SK-N-SH (cell line): Measurements from ENCODE around the gene SLC23A1. TPM values are rescaled to one million over a fixed set of nuclear protein-coding genes. Genes with fewer than 3 reads are reported as not detected.

Experiments
- CTCF ChIA-PET: fragments of 300-600, 350-600 bp; formaldehyde crosslinking; extraction: SDS; loops from one replicate; lab custom pipeline; 2021; lab: Yijun Ruan, JAX
- POLR2A ChIA-PET: fragments of 350-600 bp; sonication (Branson Sonifier 250); formaldehyde crosslinking; extraction: SDS; loops from one replicate; lab custom pipeline; 2020; ENCODE audit warnings: antibody characterized with exemption, inconsistent platforms; lab: Yijun Ruan, JAX
- DNase-seq: peaks from one replicate; pipeline ENCODE4 v3.0.0; 2012
- H2AFZ ChIP-seq: fragments of 200-600 bp; sonication (generic); 2 replicates; pipeline ENCODE4 v1.8.1; 2016; ENCODE audit warnings: antibody characterized with exemption, mild to moderate bottlenecking, low read depth
- H3F3A ChIP-seq: fragments of 200-600 bp; sonication (generic); replicated peaks from 2 replicates; pipeline ENCODE3; 2016; ENCODE audit warnings: antibody characterized with exemption, mild to moderate bottlenecking; ENCODE audit not compliant: insufficient read depth
- H3K27ac ChIP-seq, 2 experiments: fragments of 200-500 bp in 1 of 2; fragments of 200-600 bp in 1 of 2; sonication (Bioruptor generic) in 1 of 2; sonication (generic), shearing (Covaris generic) in 1 of 2; 2 replicates each; pipeline versions ENCODE4 v1.5.1 to v1.6.1; 2014 to 2016; ENCODE audit warnings: low read depth in 2 of 2, inconsistent platforms in 1 of 2, low read length in 1 of 2, mild to moderate bottlenecking in 1 of 2, mixed read lengths in 1 of 2
- H3K27me3 ChIP-seq: fragments of 200-600 bp; sonication (generic), shearing (Covaris generic); 2 replicates; pipeline ENCODE4 v1.6.1; 2016; ENCODE audit warnings: mixed run types; ENCODE audit not compliant: insufficient read depth
- H3K36me3 ChIP-seq, 2 experiments: fragments of 200-500 bp in 1 of 2; fragments of 200-600 bp in 1 of 2; sonication (Bioruptor generic) in 1 of 2; sonication (generic) in 1 of 2; replicated peaks in 1 of 2; 2 replicates each; pipeline versions ENCODE3 to v1.5.1; 2014 to 2016; ENCODE audit warnings: low read length in 1 of 2, mild to moderate bottlenecking in 1 of 2; ENCODE audit not compliant: insufficient read depth in 2 of 2, control insufficient read depth in 1 of 2
- H3K4me1 ChIP-seq, 2 experiments: fragments of 200-500 bp in 1 of 2; fragments of 200-600 bp in 1 of 2; sonication (Bioruptor generic) in 1 of 2; sonication (generic), shearing (Covaris generic) in 1 of 2; 2 replicates each; pipeline versions ENCODE4 v1.5.1 to v1.6.1; 2014 to 2016; ENCODE audit warnings: low read depth in 1 of 2, low read length in 1 of 2, mixed run types in 1 of 2; ENCODE audit not compliant: insufficient read depth in 2 of 2, control insufficient read depth in 1 of 2
- H3K4me2 ChIP-seq: fragments of 200-600 bp; sonication (generic), shearing (Covaris generic); 2 replicates; pipeline ENCODE4 v1.6.1; 2017; ENCODE audit warnings: mixed run types
- H3K4me3 ChIP-seq, 2 experiments: fragments of 200-500 bp in 1 of 2; fragments of 200-600 bp in 1 of 2; sonication (Bioruptor generic) in 1 of 2; sonication (generic), shearing (Covaris generic) in 1 of 2; 2 replicates each; pipeline versions ENCODE4 v1.5.1 to v1.8.1; 2014 to 2016; ENCODE audit warnings: low read depth in 2 of 2, inconsistent platforms in 1 of 2, low read length in 1 of 2, mild to moderate bottlenecking in 1 of 2, mixed read lengths in 1 of 2, moderate library complexity in 1 of 2
- H3K79me2 ChIP-seq: fragments of 200-600 bp; sonication (generic); 2 replicates; pipeline ENCODE4 v1.8.1; 2017; ENCODE audit warnings: mild to moderate bottlenecking; ENCODE audit not compliant: insufficient read depth
- H3K9ac ChIP-seq: fragments of 200-600 bp; sonication (generic); 2 replicates; pipeline ENCODE4 v1.6.1; 2017; ENCODE audit warnings: mixed run types
- H3K9me2 ChIP-seq: fragments of 200-600 bp; sonication (generic); 2 replicates; pipeline ENCODE4 v1.6.1; 2017; ENCODE audit warnings: mixed run types
- H3K9me3 ChIP-seq: fragments of 200-600 bp; sonication (generic); 2 replicates; pipeline ENCODE4 v1.6.1; 2017; ENCODE audit warnings: mixed run types, mild to moderate bottlenecking, moderate library complexity
- H4K20me1 ChIP-seq: fragments of 200-600 bp; sonication (generic); 2 replicates; pipeline ENCODE4 v1.6.1; 2017; ENCODE audit warnings: mild to moderate bottlenecking, mixed run types; ENCODE audit not compliant: insufficient read depth
- FOSL2 ChIP-seq: IDR thresholded peaks from 2 replicates; pipeline ENCODE4 v1.4.0; 2012; ENCODE audit warnings: low read depth, mild to moderate bottlenecking, moderate library complexity, borderline replicate concordance
- IRF3 ChIP-seq: fragments of 150-350 bp; IDR thresholded peaks from 2 replicates; pipeline ENCODE4 v1.6.1; 2016; ENCODE audit warnings: mild to moderate bottlenecking, low read depth, low read length
- MEF2A ChIP-seq: IDR thresholded peaks from 2 replicates; pipeline ENCODE4 v1.4.0; 2012; ENCODE audit warnings: low read depth, borderline replicate concordance
- MXI1 ChIP-seq: IDR thresholded peaks from 2 replicates; pipeline ENCODE4 v1.6.1; 2012; ENCODE audit warnings: mild to moderate bottlenecking, low read depth, low read length, improper control_type of control experiment
- POLR2AphosphoS5 ChIP-seq: IDR thresholded peaks from 2 replicates; pipeline ENCODE4 v1.6.1; 2012; ENCODE audit warnings: low read depth, low read length
- RAD21 ChIP-seq: IDR thresholded peaks from 2 replicates; pipeline ENCODE4 v1.6.1; 2012; ENCODE audit warnings: mild to moderate bottlenecking, low read length
- RCOR1 ChIP-seq: fragments of 150-350 bp; IDR thresholded peaks from 2 replicates; pipeline ENCODE4 v1.6.1; 2017; ENCODE audit warnings: antibody characterized with exemption, low read length
- REST ChIP-seq: IDR thresholded peaks from 2 replicates; pipeline ENCODE4 v1.6.1; 2012; ENCODE audit warnings: mild to moderate bottlenecking, low read depth, low read length, moderate library complexity
- RXRA ChIP-seq: IDR thresholded peaks from 2 replicates; pipeline ENCODE4 v1.4.0; 2012; ENCODE audit warnings: low read depth, mild to moderate bottlenecking, borderline replicate concordance
- SMC3 ChIP-seq: IDR thresholded peaks from 2 replicates; pipeline ENCODE4 v1.6.1; 2012; ENCODE audit warnings: low read depth, low read length, improper control_type of control experiment
- TAF1 ChIP-seq: IDR thresholded peaks from 2 replicates; pipeline ENCODE4 v1.6.1; 2012; ENCODE audit warnings: low read depth, mild to moderate bottlenecking, low read length, moderate library complexity, borderline replicate concordance
- TEAD4 ChIP-seq: IDR thresholded peaks from 2 replicates; pipeline ENCODE4 v1.4.0; 2012; ENCODE audit warnings: mild to moderate bottlenecking, borderline replicate concordance; ENCODE audit not compliant: insufficient read depth
- USF1 ChIP-seq: IDR thresholded peaks from 2 replicates; pipeline ENCODE4 v1.4.0; 2012; ENCODE audit warnings: low read depth, borderline replicate concordance
- WGBS: methylation state at CpG from one replicate; pipeline ENCODE4 v1.1.6; 2017; ENCODE audit warnings: low lambda C conversion rate; 5-methylcytosine and 5-hydroxymethylcytosine counted together
- polyA plus RNA-seq, 3 experiments: library from polyadenylated mRNA; depleted of rRNA; stranded (reverse); fragments of >200 nt; gene quantifications; 2 replicates each; pipeline ENCODE4 v1.2.3, GENCODE V29; 2012
- TF ChIP-seq, protein P1 (sequence below): IDR thresholded peaks from 2 replicates; pipeline ENCODE4 v1.4.0; 2012; ENCODE audit warnings: low read depth, borderline replicate concordance

Gene SLC23A1
- polyA plus RNA-seq, 1 of the 3 experiments (the other 2 are of a cell fraction), result not detected

- Histone ChIP-seq H3K79me2 (peaks cover 79% of the 10 kb centered on the region), H3K27me3 (no peaks in the 10 kb centered on the region), H3K9ac (no peak overlapping the region)
- no peak for DNase-seq
- TF ChIP-seq TEAD4 (no peak), IRF3 (no peak), USF1 (no peak), RAD21 (no peak), FOSL2 (no peak), TAF1 (no peak), POLR2AphosphoS5 (no peak), RXRA (no peak), SMC3 (no peak), MXI1 (no peak), MEF2A (no peak), RCOR1 (no peak), REST (no peak)
- TF ChIP-seq, protein P1, sequence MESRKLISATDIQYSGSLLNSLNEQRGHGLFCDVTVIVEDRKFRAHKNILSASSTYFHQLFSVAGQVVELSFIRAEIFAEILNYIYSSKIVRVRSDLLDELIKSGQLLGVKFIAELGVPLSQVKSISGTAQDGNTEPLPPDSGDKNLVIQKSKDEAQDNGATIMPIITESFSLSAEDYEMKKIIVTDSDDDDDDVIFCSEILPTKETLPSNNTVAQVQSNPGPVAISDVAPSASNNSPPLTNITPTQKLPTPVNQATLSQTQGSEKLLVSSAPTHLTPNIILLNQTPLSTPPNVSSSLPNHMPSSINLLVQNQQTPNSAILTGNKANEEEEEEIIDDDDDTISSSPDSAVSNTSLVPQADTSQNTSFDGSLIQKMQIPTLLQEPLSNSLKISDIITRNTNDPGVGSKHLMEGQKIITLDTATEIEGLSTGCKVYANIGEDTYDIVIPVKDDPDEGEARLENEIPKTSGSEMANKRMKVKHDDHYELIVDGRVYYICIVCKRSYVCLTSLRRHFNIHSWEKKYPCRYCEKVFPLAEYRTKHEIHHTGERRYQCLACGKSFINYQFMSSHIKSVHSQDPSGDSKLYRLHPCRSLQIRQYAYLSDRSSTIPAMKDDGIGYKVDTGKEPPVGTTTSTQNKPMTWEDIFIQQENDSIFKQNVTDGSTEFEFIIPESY, result no peak
- TF ChIP-seq, all 33 proteins: peak for 0
- H3K9me3 ChIP-seq, result no peaks in the 10 kb centered on the region
- H4K20me1 ChIP-seq, result peaks cover 70% of the 10 kb centered on the region
- H3K4me2 ChIP-seq, result no peak overlapping the region
- no peaks in the 10 kb centered on the region for H3K9me2 ChIP-seq
- no peak overlapping the region for H2AFZ ChIP-seq
- H3F3A ChIP-seq, result peaks cover 24% of the 10 kb centered on the region
- no peaks in the 10 kb centered on the region for H3K4me1 ChIP-seq
- ChIA-PET CTCF (interaction anchor here (1.1 kb wide), 1 partner anchor 20 kb away, joined by 3 read pairs; the partner anchor contains the start of gene PAIP2), POLR2A (no interaction called here)
- 89% methylated on average over 6 of the region's 6 CpGs for WGBS
- peaks cover 30 to 35% of the 10 kb centered on the region in 2 experiments for H3K36me3 ChIP-seq
- H3K27ac ChIP-seq, result no peak overlapping the region
- H3K4me3 ChIP-seq, result no peak overlapping the region
Observed at GRCh38 chr5:139361835-139362429, 21.2 kb downstream of the SLC23A1 start.
